ENCODE results near the gene TMIGD1.
A peak's percentile ranks its signal among the peaks of the same experiment; 100 is the strongest.

Gene TMIGD1

DNA sequence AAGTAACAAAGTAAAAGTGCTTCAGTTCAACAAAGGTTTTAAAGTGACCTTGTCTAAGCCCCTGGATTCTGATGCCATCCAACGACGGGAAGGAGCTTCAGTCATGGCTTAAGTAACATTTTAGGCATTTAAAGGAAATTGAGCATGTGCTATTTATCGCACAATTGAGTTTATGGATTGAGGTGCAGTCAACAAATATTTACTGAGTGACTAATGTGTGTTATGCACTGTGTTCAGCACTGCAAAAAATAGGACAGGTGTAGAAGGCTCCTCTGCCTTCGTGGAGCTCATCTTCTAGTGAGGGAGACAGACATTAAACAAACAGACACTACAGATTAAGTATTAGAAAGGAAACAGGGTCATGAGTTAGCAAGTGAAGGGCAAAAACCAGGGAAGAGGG, 12.5 kb downstream of the TMIGD1 start:
- TF ChIP-seq, protein P1, sequence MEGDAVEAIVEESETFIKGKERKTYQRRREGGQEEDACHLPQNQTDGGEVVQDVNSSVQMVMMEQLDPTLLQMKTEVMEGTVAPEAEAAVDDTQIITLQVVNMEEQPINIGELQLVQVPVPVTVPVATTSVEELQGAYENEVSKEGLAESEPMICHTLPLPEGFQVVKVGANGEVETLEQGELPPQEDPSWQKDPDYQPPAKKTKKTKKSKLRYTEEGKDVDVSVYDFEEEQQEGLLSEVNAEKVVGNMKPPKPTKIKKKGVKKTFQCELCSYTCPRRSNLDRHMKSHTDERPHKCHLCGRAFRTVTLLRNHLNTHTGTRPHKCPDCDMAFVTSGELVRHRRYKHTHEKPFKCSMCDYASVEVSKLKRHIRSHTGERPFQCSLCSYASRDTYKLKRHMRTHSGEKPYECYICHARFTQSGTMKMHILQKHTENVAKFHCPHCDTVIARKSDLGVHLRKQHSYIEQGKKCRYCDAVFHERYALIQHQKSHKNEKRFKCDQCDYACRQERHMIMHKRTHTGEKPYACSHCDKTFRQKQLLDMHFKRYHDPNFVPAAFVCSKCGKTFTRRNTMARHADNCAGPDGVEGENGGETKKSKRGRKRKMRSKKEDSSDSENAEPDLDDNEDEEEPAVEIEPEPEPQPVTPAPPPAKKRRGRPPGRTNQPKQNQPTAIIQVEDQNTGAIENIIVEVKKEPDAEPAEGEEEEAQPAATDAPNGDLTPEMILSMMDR (IDR thresholded peaks at IDR 0.05; ENCODE audit: low read depth, low read length): no peak
- no peak for TF ChIP-seq POLR2A (IDR thresholded peaks at IDR 0.05; ENCODE audit: extremely low read depth, insufficient read length)
- TF ChIP-seq, protein P2, sequence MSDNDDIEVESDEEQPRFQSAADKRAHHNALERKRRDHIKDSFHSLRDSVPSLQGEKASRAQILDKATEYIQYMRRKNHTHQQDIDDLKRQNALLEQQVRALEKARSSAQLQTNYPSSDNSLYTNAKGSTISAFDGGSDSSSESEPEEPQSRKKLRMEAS (IDR thresholded peaks at IDR 0.05; ENCODE audit: low read depth, low read length): no peak
- no peak for TF ChIP-seq MYC (IDR thresholded peaks at IDR 0.05; ENCODE audit: low read depth, low read length)
- no peak overlapping the region for H3K4me3 ChIP-seq (ENCODE audit: low read depth, low read length)
- no peak for DNase-seq (ENCODE audit: low read depth)

DNA sequence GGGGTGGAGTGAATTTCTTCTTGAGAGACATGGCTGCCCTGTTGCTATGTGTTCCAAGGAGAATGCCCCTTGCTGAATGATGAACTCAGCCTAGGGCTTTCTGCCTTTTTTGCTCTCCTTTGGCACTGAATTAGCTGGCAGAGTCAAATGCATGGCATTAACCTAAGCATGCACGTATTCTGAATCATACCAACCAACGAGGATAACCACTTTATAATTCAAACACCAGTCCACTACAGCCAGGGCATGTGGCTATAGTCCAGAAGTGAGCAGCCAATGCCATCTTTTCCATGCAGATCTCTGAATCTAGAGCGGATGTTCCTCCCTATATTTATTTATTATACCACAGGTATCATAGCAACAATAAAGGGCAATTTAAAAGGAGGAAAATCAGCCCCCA, 15.7 kb downstream of the TMIGD1 start:
- no peak for DNase-seq (ENCODE audit: low read depth)
- TF ChIP-seq, protein P2 (IDR thresholded peaks at IDR 0.05; ENCODE audit: low read depth, low read length): no peak
- TF ChIP-seq POLR2A (IDR thresholded peaks at IDR 0.05; ENCODE audit: extremely low read depth, insufficient read length) (no peak), MYC (IDR thresholded peaks at IDR 0.05; ENCODE audit: low read depth, low read length) (no peak)
- TF ChIP-seq, protein P1 (IDR thresholded peaks at IDR 0.05; ENCODE audit: low read depth, low read length): no peak
- no peak overlapping the region for H3K4me3 ChIP-seq (ENCODE audit: low read depth, low read length)

DNA sequence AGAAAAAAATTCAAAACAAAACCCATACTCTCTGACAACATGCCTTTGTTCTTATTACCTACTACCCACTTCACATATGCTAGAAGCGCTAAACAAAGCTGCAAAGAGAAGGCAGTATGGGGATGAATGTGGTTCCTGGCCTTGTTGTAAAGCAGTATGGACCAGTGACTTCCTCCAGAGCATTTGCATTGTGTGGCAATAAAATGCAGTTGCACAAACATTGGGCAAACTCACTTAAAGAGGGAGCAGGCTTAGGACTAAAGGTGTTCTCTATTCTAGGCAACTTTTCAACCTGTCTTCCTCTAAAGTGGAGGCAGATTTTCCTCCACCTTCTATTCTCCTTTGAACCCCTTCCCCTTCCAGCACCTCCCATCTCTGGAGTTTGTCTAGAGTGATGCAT, 17.1 kb downstream of the TMIGD1 start:
- no peak overlapping the region for H3K4me3 ChIP-seq (ENCODE audit: low read depth, low read length)
- DNase-seq (ENCODE audit: low read depth): peak; percentile 60
- TF ChIP-seq POLR2A (IDR thresholded peaks at IDR 0.05; ENCODE audit: extremely low read depth, insufficient read length): no peak
- TF ChIP-seq, protein P2 (IDR thresholded peaks at IDR 0.05; ENCODE audit: low read depth, low read length): no peak
- TF ChIP-seq, protein P1 (IDR thresholded peaks at IDR 0.05; ENCODE audit: low read depth, low read length): no peak
- TF ChIP-seq MYC (IDR thresholded peaks at IDR 0.05; ENCODE audit: low read depth, low read length): no peak

DNA sequence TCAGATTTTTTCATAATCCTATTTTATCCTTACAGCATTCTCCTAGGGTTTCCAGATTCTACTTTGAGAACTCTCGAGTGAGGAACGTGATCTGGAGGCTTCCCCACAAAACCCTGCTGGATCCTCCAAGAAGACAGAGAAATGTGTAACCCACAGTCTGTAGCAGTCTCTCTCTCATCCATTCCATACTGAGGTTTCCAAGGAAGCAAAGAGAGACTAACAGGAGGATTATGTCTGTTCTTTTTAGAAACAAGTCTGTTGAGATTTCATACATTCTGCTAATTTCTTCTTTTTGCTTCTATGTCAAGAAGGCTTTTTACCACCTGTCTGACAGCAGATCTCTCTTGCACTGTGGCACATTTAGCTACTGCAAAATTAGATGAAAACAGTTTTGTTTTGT, 18.8 kb downstream of the TMIGD1 start:
- no peak for TF ChIP-seq POLR2A (IDR thresholded peaks at IDR 0.05; ENCODE audit: extremely low read depth, insufficient read length)
- TF ChIP-seq, protein P2 (IDR thresholded peaks at IDR 0.05; ENCODE audit: low read depth, low read length): no peak
- TF ChIP-seq, protein P1 (IDR thresholded peaks at IDR 0.05; ENCODE audit: low read depth, low read length): no peak
- TF ChIP-seq MYC (IDR thresholded peaks at IDR 0.05; ENCODE audit: low read depth, low read length): no peak
- DNase-seq (ENCODE audit: low read depth): no peak
- no peak overlapping the region for H3K4me3 ChIP-seq (ENCODE audit: low read depth, low read length)

DNA sequence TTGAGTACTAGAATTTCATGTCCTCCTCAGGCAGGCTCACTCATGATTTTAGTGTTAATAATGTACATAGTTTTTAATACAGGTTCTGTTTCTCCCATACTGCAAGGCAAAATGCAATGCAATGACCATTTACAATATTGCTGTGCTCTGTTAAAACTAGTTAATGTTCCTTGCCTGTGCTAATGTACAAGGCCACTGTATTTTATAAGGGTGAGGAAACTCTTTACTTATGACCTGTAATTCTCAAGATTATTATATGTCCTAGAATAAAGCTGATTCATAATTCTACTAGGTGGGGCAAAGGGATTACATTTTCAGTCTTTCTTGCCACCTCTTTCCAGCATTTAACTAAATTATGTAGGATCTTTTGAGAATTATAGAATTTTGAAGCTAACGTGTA, 19.4 kb downstream of the TMIGD1 start:
- no peak for DNase-seq (ENCODE audit: low read depth)
- H3K4me3 ChIP-seq (ENCODE audit: low read depth, low read length): no peak overlapping the region
- TF ChIP-seq MYC (IDR thresholded peaks at IDR 0.05; ENCODE audit: low read depth, low read length) (no peak), POLR2A (IDR thresholded peaks at IDR 0.05; ENCODE audit: extremely low read depth, insufficient read length) (no peak)
- TF ChIP-seq, protein P1 (IDR thresholded peaks at IDR 0.05; ENCODE audit: low read depth, low read length): no peak
- TF ChIP-seq, protein P2 (IDR thresholded peaks at IDR 0.05; ENCODE audit: low read depth, low read length): no peak

DNA sequence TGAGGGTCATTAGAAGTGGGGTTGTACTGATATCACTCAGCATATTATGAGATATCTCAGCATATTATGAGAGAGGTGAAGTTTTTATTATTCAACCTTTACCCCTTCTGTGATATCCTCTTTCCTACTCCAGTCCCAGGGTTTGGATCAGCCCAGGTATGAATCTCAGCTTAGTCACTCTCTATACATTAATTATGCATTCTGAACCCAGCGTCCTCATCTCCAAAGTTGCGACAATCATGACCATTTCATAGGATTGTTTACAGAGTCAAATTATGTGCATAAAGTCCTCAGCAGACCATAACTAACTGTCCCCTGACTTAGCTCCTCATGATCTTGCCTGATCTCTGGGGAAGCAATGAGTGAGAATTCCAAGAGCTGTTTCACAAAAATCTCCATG, 21.6 kb downstream of the TMIGD1 start:
- H3K4me3 ChIP-seq (ENCODE audit: low read depth, low read length): no peak overlapping the region
- DNase-seq (ENCODE audit: low read depth): no peak
- TF ChIP-seq, protein P2 (IDR thresholded peaks at IDR 0.05; ENCODE audit: low read depth, low read length): no peak
- TF ChIP-seq POLR2A (IDR thresholded peaks at IDR 0.05; ENCODE audit: extremely low read depth, insufficient read length) (no peak), MYC (IDR thresholded peaks at IDR 0.05; ENCODE audit: low read depth, low read length) (no peak)
- TF ChIP-seq, protein P1 (IDR thresholded peaks at IDR 0.05; ENCODE audit: low read depth, low read length): no peak
